ENCODE results near the gene ZNF385C.
"Not testable (repeated sequence)": the region's sequence is repeated elsewhere in the genome, so short reads cannot be mapped to it uniquely, and the experiment has no call there.

The ZNF385C gene

GRCh38 chr17:42097691-42098631 is at the start of gene ZNF385C:
TSS of gene ZNF385C (minus strand) at chr17:42098473. CDS start at chr17:42063056, 35,417 bp downstream.
- no peak for TF ChIP-seq CTCF (conservative IDR thresholded peaks at IDR 0.05)
- H3K27ac ChIP-seq, result no peak within 1 kb of the TSS

GRCh38 chr17:42146911-42147607 is 48.8 kb upstream of the ZNF385C start:
- no peak for TF ChIP-seq CTCF (conservative IDR thresholded peaks at IDR 0.05)

GRCh38 chr17:42143138-42143537 is 44.9 kb upstream of the ZNF385C start:
- not testable (repeated sequence) for H3K27ac ChIP-seq

More at GRCh38 chr17:42146911-42147607, 48.8 kb upstream of the ZNF385C start:
- H3K27ac ChIP-seq, result no peak overlapping the region

GRCh38 chr17:42142371-42142896 is 44.2 kb upstream of the ZNF385C start:
- no peak overlapping the region for H3K27ac ChIP-seq
- no peak for TF ChIP-seq CTCF (conservative IDR thresholded peaks at IDR 0.05)

DNA sequence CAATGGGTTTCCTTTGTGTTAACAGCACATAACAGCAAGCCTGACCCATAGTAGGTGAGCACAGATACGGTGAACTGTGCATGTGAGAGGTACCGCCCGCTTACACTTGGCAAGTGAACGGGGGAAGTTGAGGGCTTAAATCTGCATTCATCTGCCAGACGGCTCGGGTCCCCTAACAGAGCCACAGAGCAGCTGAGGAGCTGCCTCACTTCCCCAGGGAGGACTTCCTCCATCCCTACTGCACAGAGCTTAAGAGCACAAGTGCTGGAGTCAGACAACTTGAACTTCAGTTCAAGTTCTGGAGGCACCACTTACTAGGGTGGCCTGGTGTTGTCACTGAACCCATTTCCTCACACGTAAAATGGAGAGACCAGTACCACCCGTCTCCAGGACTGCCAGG is 43.1 kb upstream of the ZNF385C start:
- H3K27ac ChIP-seq, result no peak overlapping the region
- no peak for TF ChIP-seq CTCF (conservative IDR thresholded peaks at IDR 0.05)

DNA sequence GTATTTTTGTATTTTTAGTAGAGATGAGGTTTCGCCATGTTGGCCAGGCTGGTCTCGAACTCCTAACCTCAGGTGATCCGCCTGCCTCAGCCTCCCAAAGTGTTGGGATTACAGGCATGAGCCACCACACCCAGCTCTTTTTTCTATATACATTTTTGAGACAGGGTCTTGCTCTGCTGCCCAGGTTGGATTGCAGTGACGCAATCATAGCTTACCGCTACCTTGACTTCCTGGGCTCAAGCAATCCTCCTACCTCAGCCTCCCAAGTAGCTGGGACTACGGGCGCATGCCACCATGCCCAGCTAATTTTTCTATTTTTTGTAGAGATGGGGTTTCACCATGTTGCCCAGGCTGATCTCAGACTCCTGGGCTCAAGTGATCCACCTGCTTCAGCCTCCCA is 42.4 kb upstream of the ZNF385C start:
- H3K27ac ChIP-seq, result not testable (repeated sequence)

DNA sequence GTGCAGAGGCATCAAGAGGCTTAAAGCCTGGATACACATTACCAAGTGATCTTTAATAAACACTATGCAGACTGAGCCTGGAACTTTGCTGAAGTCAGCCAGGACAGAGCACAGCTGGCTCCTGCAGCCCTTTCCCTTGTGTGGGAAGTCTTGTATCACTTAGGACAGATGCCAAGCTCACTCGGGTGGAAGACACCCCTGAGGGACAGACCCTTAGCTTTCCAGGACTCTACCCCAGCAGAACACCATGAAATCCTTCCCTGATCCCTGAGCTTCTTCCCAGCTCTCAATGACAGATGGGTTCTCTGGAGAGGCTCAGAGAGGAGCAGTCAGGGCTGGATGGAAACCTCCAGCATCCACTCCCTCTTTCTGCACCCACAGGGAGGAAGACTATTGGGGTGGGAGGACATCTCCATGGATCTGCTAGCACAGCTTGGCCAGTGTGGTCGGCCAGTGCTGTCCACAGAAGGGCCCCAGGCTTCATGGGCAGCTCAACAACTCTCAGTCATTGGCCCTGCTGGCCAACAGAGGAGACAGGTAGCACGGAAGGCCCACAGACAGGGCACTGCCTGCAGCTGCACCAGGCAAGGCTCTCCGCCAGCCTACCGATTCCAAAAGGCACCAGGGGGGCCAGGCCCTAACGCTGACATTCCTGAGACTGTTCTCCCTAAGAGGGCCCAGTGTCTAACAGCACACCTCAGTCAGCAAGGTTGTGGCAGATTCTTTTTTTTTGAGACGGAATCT is 40.6 kb upstream of the ZNF385C start:
- no peak overlapping the region for H3K27ac ChIP-seq
- no peak for TF ChIP-seq CTCF (conservative IDR thresholded peaks at IDR 0.05)

DNA sequence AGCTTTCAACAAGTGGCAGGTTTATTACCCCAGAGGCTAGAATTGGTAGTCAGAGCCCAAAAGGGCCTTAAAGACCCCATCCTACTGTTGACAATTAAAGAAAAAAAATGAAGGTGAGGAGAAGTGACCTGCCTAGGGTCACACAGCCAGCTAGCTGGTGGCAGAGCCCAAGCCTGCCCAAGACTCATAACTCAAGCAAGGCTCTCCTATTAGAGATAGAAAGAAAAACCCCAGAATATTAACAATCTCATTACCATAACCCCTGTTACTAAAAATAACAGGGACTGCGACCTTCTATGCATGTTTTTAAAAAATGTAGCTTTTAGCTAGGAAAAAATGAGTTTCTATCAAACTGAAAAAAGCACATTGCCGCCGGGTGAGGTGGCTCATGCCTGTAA is 38.4 kb upstream of the ZNF385C start:
- H3K27ac ChIP-seq, result peak overlapping the region; percentile 83
- no peak for TF ChIP-seq CTCF (conservative IDR thresholded peaks at IDR 0.05)

Measured in VCaP (cell line).